ENCODE measurements around the gene FANCC.

FANCC gene

DNA sequence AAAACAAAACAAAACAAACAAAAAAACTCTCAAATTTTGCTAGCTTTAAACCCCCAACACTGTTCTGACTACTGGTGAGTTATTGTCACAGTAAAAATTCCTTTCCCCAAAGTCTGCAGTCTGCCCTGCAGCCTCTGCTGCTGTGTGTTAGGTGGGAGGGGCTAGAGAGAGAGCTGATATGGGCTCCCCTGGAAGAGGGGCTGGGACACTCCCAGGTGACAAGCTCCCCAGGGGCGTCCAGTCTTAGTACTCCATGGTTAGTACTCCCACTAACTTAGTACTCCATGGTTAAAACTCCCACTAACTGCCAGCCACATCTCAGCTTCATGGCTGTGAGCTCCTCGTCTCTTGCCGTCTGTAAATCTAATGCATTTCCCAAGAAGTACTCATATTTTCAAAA, 191.9 kb downstream of the FANCC start:
- H3K27ac ChIP-seq, result no peak overlapping the region
- TF ChIP-seq, protein P1, sequence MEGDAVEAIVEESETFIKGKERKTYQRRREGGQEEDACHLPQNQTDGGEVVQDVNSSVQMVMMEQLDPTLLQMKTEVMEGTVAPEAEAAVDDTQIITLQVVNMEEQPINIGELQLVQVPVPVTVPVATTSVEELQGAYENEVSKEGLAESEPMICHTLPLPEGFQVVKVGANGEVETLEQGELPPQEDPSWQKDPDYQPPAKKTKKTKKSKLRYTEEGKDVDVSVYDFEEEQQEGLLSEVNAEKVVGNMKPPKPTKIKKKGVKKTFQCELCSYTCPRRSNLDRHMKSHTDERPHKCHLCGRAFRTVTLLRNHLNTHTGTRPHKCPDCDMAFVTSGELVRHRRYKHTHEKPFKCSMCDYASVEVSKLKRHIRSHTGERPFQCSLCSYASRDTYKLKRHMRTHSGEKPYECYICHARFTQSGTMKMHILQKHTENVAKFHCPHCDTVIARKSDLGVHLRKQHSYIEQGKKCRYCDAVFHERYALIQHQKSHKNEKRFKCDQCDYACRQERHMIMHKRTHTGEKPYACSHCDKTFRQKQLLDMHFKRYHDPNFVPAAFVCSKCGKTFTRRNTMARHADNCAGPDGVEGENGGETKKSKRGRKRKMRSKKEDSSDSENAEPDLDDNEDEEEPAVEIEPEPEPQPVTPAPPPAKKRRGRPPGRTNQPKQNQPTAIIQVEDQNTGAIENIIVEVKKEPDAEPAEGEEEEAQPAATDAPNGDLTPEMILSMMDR (conservative IDR thresholded peaks at IDR 0.05), result no peak
- no peak for TF ChIP-seq ZFX (IDR thresholded peaks at IDR 0.05)

DNA sequence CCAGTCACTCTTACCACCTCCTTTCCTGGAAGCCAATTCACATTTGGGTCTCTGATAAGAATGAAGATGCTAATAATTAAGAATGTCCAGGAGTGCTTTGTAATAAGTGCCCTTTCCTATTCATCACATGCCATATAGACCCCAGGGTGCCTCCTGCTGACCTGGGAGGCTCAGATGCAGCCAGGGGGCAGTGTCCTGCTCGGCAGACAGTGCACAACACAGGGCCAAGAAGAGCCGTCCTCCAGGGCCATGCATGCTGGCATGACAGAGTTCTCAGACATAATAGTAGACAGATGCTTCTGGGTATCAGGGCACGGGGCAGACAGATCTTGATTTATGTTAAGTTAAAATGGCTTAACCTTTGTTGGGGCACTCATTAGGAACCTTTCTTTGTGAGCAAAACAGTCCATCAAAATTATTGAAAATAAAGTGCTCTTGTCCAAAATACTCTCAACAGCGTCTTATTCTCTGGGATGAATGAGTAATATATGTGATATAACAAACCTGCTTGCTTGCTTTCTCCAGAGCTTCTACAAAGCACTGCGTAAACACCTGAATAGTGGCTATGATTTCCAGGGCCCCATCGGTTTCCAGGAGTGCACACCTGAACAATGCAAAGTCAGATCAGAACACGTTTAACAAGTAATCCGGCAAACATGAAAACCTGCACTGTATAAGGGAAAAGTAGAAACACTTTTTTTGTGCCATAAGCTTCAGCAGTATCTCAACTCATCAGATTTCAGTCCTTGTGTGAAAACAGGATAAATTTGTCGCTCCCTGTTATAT, 192.7 kb downstream of the FANCC start:
- H3K27ac ChIP-seq, result no peak overlapping the region
- TF ChIP-seq ZFX (IDR thresholded peaks at IDR 0.05), result no peak
- TF ChIP-seq, protein P1 (conservative IDR thresholded peaks at IDR 0.05), result peak; percentile 28

DNA sequence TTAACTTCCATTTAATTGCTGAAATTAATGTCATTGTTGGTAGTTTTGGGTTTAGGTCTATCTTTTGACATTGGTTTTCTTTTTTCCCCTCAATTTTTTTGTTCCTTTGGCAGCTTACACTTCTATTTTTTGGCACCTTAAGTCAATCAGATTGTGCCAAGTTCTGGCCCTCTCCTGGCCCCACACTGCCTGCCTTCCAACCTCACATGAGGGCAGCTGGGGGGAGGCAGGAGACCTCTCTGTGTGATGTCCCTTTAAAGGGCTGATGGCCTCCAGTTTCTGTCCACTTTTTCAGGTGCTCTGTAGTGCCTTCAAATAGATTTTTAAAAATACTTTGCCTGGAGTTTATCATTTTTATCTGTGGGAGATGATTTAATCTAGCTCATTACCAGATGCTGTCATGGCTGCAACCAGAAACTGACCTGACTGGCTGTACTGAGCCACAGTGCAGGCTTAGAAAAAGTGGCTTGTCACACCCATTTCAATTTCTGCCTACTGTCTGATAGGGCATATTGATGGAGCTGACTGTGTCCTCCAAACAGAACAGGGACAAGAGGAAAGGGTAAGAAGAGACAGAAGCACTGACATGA, 196.6 kb downstream of the FANCC start:
- no peak overlapping the region for H3K27ac ChIP-seq
- no peak for TF ChIP-seq ZFX (IDR thresholded peaks at IDR 0.05)
- TF ChIP-seq, protein P1 (conservative IDR thresholded peaks at IDR 0.05), result no peak

DNA sequence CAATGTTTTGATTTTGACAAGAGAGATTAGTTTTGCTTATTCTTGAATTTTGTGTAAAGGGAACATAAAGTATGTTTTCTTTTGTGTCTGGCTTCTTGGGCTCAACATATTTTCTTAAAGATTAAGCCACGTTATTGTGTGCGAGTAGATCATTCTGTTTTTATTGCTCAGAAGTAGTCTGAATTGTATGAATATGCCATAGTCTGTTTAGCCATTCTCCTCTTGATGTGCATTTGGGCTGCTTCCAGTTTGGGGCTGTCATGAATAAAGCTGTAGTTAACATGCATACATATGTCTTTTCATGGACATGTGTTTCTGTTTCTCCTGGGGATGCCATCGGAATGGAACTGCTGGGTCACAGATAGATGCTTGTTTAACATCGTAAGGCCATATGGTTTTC, 198.9 kb downstream of the FANCC start:
- H3K27ac ChIP-seq, result no peak overlapping the region
- no peak for TF ChIP-seq ZFX (IDR thresholded peaks at IDR 0.05)
- TF ChIP-seq, protein P1 (conservative IDR thresholded peaks at IDR 0.05), result no peak

DNA sequence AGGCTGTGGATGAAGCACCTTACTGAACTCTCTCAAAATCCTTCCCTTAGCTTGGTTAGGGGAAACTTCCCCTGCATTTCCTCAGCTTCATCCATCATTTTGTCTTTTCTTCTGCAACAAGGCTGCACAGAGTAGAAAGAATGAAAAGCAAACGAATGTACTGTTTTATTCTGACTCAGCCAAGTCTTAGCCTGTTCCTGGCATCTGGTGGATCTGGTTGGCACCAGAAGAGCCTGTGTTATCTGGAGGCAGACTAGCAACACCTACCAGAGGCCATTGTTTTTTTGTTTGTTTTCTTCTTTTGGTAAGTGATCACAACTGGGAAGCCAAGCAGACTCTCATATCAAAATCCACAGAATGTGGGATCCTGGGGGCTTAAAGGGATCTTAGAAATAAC, 200.7 kb downstream of the FANCC start:
- H3K27ac ChIP-seq, result peak overlapping the region; percentile 17; the same call in 1 of the 2 replicates
- TF ChIP-seq, protein P1 (conservative IDR thresholded peaks at IDR 0.05), result no peak
- TF ChIP-seq ZFX (IDR thresholded peaks at IDR 0.05), result no peak

DNA sequence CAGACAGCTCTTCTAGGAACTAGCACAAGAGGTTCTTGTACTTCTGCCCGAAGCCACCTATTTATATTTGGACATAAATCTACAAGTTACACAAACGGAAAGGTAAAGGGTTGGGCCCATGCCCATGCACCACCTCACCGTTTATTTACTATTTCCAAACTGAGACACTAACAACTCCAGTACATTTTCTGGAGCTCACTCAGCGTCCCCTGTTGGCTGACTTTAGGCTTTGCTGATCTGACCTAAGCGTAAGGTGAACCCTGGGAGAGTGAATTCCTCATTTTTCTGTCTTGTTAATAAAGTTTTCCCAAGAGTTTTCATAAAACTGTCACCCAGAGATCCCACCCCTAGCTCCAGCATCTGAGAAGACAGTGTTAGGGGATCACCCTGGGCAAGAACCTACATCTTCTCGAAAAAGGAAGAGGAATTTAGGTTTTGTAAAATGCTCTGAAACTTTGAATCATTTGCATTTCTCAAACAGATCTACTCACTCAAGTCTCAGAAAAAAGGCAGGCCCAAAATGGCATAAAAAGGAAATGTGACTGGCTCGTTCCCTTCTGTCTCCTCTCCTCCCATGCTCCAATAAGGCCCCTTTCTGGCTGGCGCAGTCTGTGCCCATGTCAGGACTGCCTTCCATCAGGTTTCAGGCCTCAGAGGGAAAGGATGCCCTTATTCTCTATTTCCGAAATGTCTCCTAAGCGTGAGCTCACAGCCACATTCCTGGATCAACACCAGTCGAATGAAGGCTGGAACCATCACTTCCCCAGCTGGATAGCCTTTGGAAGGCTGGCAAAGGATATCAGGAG, 201.3 kb downstream of the FANCC start:
- H3K27ac ChIP-seq, result peak overlapping the region; percentile 17; the same call in 1 of the 2 replicates
- TF ChIP-seq ZFX (IDR thresholded peaks at IDR 0.05), result no peak
- TF ChIP-seq, protein P1 (conservative IDR thresholded peaks at IDR 0.05), result peak; percentile 96

DNA sequence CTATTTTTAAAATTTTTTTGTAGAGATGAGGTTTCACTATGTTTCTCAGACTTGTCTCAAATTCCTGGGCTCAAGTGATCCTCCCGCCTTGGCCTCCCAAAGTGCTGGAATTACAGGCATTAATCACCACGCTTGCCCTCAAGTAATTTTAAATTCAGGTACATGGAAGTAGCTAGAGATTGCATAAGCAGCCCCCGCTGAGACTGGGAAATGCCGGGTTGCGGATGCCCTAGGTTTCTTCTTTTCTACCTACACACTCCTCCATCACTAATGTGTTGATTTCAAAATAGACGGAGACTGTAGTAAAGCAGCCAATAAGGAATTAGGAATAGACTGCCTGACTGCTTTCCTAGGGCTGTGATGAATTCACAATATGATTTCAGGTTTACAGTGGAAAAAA, 202.4 kb downstream of the FANCC start:
- no peak overlapping the region for H3K27ac ChIP-seq
- TF ChIP-seq, protein P1 (conservative IDR thresholded peaks at IDR 0.05), result no peak
- no peak for TF ChIP-seq ZFX (IDR thresholded peaks at IDR 0.05)

All from C4-2B (cell line).